ENCODE data around the gene UBE2L5.
"Not testable (repeated sequence)": the region's sequence is repeated elsewhere in the genome, so short reads cannot be mapped to it uniquely, and the experiment has no call there.

UBE2L5 gene

GRCh38 chr13:30440910-30441703 is 18.8 kb downstream of the UBE2L5 start:
- DNase-seq, result no peak

GRCh38 chr13:30442926-30443325 is 20.6 kb downstream of the UBE2L5 start:
- DNase-seq, result no peak

- not testable (repeated sequence) for DNase-seq
Observed at GRCh38 chr13:30443491-30443890, 21.2 kb downstream of the UBE2L5 start.

- DNase-seq, result no peak
Observed at GRCh38 chr13:30443957-30444404, 21.7 kb downstream of the UBE2L5 start.

GRCh38 chr13:30446126-30446500 is 23.8 kb downstream of the UBE2L5 start:
- DNase-seq, result no peak

GRCh38 chr13:30448441-30448840 is 26.1 kb downstream of the UBE2L5 start:
- DNase-seq, result no peak

GRCh38 chr13:30450066-30450465 is 27.8 kb downstream of the UBE2L5 start:
- no peak for DNase-seq

- DNase-seq, result not testable (repeated sequence)
Observed at GRCh38 chr13:30451476-30451875, 29.2 kb downstream of the UBE2L5 start.

- DNase-seq, result no peak
Observed at GRCh38 chr13:30453727-30454126, 31.4 kb downstream of the UBE2L5 start.

- no peak for DNase-seq
Observed at GRCh38 chr13:30454991-30455390, 32.7 kb downstream of the UBE2L5 start.

- DNase-seq, result no peak
Observed at GRCh38 chr13:30456290-30456689, 34.0 kb downstream of the UBE2L5 start.

- DNase-seq, result no peak
Observed at GRCh38 chr13:30457306-30457891, 35.1 kb downstream of the UBE2L5 start.

GRCh38 chr13:30461279-30462066 is 39.2 kb downstream of the UBE2L5 start:
- not testable (repeated sequence) for DNase-seq

- no peak for DNase-seq
Observed at GRCh38 chr13:30463787-30464495, 41.6 kb downstream of the UBE2L5 start.

GRCh38 chr13:30464496-30465342 is 42.4 kb downstream of the UBE2L5 start:
- peak; percentile 50 for DNase-seq

- DNase-seq, result no peak
Observed at GRCh38 chr13:30465343-30465592, 43.0 kb downstream of the UBE2L5 start.

GRCh38 chr13:30465593-30466357 is 43.5 kb downstream of the UBE2L5 start, which contains the start of gene HMGB1:
HMGB1 (minus strand) TSS chr13:30465936; CDS start chr13:30463680, 2,256 bp downstream.
- peak; percentile 92 for DNase-seq

GRCh38 chr13:30466358-30466714 is 44.0 kb downstream of the UBE2L5 start:
- no peak for DNase-seq

GRCh38 chr13:30466841-30467252 is 44.6 kb downstream of the UBE2L5 start:
- DNase-seq, result peak; percentile 7

GRCh38 chr13:30473675-30474074 is 51.4 kb downstream of the UBE2L5 start:
- no peak for DNase-seq
